HG03439 (cell line): Measurements from ENCODE around the gene FUT8.

ENCODE experiments used
- ATAC-seq: cut with Tn5 transposase; IDR thresholded peaks from one replicate; pipeline ENCODE4 v1.9.1; 2021; ENCODE audit warnings: mild to moderate bottlenecking, moderate library complexity; ENCODE audit not compliant: unreplicated experiment

FUT8 gene

DNA sequence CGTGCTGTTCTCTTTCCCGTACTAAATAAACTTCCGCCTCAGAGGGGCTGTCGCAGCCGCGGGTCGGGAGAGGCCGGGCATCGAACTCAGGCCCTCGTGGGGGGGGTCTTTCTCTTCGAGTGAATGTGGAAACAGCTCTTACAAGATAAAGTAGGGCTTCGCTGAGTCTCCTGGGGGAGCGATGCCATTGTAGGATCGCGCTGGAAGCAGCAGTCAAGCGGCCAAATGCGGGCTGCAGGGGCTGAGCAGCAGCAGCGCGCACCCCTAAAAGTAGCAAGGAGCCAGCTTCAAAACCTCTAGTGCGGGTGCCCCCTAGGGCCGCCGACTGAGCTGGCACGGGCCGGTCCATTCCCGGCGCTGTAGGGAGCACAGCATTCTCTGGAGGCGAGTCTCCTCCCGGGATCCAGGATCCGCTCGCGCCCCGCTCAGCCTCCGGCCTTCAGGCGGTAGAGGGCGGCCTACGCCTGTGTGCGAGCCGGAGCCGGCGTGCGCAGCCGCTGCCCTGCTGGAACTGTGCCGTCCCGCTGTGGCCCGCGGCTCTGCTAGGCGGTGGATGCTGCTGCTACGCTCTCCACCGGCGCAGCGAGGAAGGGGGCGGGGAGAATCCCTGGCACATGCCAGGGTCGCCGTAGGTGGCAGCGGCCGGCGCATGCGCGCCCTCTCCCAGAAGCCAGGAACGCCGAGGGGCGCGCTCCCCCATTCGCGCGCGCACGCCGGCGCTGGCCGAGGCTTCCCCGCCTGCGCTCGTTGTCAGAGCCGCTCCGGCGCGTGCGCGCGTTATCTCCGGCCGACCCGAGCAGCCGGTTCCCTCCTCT is at the start of gene FUT8:
FUT8 (plus strand) TSS at position 699 of the 815 bp plus-strand sequence. CDS start 148,834 bp downstream, outside the sequence.
- ATAC-seq: peak; percentile 73

DNA sequence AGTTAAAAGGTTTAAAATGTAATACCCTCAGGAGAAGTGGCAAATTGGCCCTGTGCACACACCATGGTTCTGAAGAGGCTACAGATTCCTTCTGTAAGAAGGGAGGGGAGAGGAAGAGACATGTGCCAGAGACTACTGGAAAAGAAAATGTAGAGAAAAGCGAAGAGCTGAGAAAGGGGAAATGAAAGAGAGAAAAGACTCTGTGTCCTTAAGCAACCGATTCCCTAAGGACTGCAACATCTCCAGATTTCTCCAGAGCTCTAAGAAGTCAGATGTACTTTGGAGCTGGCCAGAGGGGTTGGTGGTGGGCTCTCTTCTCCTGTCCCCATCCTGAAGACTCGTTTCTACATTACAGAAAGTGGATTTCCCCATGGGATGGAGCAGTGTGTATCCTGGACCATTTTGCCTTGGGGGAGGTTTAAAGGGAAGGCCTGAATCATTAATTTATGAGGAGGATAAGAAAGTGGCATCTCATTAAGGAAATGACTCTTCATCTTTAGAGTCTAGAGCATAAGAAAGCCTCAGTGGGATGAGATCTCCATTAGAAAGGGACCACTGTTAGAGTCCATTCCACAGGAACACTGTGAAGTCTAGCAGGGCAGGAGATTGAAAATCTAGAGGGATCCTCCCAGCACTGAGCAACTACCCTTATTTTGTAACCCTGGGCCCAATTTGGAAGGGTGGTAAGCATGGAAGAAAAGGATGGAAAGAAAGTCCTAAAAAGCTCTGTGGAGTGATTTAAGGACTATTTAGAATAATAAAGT is 45.5 kb upstream of the FUT8 start:
- no peak for ATAC-seq

DNA sequence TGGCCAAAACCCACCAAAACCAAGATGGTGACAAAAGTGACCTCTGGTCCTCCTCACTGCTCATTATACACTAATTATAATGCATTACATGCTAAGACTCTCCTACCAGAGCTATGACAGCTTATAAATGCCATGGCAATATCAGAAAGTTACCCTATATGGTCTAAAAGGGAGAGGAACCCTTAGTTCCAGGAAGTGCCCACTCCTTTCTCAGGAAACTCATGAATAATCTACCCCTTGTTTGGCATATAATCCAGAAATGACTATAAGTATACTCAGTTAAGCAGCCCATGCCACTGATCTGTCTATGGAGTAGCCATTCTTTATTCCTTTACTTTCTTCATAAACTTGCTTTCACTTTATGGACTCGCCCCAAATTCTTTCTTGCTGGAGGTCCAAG is 43.0 kb upstream of the FUT8 start:
- no peak for ATAC-seq

DNA sequence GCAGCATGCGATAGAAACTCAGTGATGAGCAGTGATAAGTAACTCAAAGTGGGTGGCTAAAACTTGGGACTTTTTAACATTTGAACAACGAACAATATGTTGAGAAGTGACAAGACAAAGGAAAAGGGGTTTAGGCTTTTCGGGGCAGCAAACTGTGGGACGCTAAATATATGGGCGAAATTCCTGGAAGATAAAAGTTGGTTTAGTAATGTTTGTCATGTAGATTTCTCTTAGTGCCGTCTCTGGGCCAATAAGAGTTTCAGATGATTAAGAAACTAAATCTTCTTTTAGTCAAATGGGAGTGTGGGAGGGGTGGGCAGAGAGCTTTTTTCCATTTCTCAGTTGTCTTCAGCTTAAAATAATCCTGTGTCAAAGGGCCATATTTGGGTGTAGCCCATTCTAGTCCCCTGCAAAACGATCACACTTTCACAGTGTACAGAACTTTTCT is 41.7 kb upstream of the FUT8 start:
- ATAC-seq: no peak

DNA sequence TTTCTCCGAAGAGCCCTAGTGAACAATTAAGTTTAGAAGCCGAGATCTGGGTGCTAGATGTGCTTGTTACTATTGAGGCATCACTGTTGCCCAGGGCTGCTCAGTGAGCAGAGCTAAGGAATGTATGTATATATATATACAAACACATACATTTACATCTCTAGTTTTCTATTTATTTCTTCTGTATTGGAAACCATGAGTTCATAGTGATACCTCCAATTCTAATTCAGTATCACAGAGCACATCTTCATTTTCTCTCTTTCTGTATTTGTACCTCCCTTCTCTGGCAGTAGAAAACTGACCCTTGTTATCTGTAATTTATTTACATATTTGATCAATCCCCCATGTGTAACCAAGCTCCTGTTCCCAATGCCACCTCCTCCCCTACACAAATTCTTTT is 40.7 kb upstream of the FUT8 start:
- ATAC-seq: no peak

DNA sequence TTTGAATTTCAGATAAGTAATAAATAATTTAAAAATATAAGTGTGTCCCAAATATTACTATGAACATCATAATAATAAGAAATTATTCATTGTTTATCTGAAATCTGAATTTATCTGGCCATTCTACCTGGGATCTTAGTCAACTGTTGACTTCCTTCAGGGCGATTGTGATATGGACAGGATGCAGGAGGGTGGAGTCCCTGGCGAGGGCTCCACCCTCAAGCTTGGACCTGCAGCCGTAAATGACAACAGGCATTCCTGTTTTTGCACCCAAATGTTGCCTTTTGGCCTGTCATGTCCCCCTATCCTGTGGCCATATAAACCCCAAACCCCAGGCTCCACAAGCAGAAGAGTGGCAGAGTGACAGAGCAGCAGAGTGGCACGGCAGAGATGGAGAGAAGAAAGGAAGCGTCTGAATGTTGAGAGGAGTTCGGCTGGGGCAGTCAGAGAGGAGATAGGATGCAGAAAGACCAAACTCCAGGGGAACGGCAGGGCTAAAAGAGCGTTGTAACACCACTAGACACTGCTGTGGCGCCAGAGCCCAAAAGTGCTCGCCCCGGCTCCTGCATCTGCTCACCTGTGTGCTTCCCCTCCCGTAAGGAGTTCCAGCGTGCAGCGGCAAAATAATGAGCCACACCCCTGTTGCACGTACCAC is 39.4 kb upstream of the FUT8 start:
- ATAC-seq: no peak

DNA sequence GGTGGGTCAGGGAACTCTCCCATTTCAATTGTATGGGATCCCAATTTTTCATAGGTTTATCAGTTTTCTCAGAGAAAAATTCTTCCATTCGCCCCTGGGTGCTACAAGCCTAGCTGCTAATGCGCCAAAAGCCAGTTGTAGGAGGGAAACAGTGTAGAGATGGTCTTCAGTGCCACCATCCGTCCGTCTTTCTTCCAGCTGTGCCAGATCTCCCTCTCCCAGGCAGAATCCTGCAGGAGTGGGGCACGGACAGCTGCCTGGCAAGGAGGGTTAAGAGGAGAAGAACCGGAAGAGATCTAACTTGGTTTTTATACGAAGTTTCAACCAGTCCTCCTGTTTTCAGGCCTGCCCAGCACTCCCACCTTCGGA is 38.9 kb upstream of the FUT8 start:
- ATAC-seq: no peak

DNA sequence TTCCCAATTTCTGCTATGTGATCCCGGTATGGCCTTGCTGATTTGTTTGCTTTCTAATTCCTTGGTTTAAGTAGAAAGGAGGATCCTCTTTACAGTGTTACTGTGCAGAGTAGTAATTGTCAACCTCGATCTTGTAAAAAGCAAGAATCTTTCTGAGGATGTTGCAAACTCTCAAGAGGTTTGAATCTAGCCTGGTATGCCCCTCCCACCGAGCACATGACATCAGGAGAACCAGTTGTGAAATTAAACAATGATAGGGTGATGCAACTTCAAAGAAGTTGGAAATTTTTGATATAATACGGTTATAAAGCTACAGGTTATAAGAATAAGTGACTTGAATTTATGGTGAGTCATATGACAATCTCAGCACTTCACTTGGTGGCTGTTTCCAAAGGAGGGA is 35.0 kb upstream of the FUT8 start:
- no peak for ATAC-seq

DNA sequence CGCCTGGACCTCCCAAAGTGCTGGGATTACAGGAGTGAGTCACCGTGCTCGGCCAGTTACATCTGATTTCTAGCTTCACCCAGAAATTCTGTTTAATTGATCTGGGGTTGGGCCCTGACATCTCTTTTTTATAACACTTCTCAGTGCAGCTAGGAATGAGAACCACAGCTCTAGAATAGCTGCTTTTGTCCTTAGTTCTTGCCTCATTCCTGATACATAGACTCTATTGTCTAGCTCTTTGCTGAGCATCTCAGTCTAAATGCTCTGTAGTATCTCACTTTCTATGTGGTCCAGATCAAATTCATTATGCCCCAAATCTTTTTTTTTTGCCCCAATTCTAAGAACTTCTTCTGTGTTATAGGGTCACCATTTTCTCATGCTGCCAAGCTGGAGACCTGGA is 29.9 kb upstream of the FUT8 start:
- ATAC-seq: no peak

DNA sequence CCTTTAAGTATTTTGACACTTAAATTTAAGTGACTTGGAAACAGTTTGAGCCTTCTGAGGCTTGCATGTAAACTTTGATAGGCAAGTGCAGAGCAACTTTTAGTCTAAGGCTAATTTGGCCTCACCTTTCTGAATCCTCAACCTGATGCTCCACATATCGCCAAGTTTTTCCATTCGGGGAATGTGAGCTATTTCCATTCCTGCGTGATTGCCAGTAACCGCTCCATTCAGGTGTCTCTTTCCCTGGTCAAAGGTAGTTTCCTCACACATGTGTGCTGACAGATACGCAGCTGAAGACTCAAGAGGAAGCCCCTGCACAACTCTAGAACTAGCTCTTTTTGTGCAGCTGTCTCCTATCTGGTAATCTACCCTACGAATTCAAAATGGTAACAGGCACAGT is 25.4 kb upstream of the FUT8 start:
- no peak for ATAC-seq

DNA sequence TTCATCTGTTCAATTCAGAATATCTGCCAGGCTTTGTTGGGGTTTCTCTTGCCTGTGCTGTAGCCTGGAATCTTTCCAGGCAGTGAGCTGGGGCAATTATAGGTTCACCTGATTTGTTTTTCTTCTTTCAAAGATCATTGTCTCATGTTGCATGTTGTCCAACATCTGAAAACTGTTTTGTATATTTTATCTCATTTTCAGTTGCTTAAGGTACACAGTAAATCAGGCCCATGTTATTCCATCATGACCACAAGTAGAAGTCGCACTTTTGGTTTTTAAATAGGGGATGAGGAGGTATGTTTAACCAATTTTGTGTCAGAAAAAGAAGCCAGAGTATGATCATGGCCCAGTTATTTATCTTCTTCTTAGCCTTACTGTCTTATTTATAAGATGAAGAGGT is 24.9 kb upstream of the FUT8 start:
- no peak for ATAC-seq

DNA sequence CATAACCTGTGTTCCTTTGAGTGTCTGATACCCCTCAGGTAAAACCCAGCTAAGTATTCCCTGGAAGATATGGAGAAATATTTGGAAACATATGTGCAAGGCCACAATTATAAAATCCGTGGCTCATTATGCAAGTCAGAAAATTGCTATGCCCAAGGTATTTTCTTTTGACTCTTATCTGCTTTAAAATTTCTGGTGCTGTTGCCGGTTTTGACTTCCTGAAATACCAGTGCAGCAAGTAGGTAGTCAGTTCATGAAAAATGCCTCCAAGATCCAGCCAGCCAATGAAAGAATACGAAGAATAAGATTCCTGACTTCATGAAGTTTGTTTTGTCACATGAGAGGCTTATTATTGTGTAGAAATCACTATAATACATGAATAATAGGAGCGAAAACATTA is 20.2 kb upstream of the FUT8 start:
- no peak for ATAC-seq

DNA sequence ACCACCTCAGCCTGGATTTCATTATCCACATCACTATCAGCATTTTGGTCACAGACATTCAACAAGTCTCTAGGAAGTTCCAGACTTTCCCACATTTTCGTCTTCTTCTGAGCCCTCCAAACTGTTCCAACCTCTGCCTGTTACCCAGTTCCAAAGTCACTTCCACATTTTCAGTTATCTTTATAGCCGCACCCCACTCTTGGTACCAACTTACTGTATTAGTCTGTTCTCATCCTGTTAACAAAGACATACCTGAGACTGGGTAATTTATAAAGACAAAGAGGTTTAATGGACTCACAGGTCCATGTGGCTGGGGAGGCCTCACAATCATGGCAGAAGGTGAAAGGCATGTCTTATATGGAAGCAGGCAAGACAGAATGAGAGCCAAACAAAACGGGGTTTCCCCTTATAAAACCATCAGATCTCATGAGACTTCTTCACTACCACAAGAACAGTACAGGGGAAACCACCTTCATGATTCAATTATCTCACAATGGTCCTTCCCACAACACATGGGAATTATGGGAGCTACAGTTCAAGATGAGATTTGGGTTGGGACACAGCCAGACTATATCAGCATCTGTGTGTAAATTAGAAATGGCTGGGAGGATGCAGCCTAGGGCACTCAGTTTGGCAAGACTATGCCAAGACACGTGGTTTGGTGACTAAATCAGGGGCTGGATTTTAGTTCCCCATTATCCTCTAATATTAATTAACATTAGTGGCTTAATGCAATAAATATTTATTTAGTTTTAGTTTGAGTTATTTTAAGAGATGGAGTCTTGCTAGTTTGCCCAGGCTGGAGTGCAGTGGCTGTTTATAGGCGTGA is 16.2 kb upstream of the FUT8 start:
- no peak for ATAC-seq

DNA sequence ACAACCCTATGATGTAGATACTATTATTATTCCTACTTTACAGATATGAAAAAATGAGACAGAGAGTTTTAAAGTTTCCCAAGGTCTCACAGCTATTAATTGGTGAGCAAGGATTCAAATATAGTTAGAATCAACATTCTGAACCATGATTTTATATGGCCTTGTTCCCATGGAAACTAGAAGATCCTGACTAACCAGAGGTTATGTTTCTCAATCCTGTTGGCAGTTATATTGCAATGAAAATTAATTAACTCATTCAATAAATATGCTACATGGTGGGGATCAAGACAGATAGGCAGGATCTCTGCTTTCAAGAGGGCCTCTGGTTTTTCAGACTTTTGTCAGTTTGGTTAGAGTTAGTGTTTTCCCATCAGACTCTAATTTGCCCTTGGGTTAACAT is 9.3 kb upstream of the FUT8 start:
- no peak for ATAC-seq

DNA sequence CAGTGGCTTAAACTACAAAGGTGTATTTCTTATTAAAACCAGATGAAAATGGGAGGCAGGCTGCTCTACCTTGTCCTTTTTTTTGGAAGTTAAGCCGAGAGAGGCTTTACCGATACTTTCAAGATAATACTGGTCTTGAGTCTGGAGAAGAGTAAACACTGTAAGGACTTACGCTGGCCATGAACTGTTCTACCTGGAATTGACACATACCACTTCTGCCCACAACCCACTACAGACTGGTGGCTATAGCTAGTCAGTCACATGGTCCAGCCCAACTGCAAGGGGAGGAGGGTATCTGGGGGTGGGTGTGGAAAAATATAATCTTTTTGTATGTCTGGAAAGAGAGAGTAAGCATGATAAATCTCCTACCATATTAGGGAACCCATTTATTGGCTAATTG is 4.4 kb upstream of the FUT8 start:
- ATAC-seq: no peak

DNA sequence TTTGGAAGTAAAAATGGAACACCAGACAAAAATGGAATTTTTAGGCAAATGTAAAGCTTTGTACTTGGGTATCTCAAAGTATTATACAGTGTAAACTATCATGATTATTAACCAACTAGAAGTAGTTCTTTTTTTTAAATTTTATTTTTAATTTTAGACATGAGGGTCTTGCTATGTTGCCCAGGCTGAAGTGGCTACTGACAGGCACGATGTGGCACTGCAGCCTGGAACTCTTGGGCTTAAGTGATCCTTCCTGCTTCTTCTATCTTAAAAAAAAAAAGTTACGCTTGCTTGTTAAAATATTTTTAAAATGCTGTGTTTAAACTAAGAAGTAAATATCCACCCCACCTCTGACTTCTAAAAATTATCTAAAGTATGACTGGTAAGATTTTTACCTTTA is 1.9 kb upstream of the FUT8 start:
- ATAC-seq: no peak

DNA sequence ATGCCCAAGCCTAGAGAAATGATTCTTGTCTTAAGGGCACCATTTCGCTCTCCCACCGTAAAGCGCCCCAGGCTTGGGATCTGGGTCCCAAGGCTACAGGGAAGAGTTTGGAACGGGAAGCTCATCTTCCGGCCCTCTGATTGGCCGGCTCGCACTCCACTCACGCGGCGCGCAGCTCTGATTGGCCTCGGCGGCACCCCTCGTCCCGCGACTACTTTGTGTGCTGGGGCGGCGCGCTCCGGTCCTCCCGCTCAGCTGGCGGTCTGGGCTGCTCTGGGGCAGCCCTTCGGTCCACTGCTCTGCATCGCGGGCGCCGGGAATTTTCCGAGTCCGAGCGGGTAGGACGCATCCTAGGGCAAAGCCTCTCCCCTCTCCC is 886 bp upstream of the FUT8 start:
- ATAC-seq: peak; percentile 50

DNA sequence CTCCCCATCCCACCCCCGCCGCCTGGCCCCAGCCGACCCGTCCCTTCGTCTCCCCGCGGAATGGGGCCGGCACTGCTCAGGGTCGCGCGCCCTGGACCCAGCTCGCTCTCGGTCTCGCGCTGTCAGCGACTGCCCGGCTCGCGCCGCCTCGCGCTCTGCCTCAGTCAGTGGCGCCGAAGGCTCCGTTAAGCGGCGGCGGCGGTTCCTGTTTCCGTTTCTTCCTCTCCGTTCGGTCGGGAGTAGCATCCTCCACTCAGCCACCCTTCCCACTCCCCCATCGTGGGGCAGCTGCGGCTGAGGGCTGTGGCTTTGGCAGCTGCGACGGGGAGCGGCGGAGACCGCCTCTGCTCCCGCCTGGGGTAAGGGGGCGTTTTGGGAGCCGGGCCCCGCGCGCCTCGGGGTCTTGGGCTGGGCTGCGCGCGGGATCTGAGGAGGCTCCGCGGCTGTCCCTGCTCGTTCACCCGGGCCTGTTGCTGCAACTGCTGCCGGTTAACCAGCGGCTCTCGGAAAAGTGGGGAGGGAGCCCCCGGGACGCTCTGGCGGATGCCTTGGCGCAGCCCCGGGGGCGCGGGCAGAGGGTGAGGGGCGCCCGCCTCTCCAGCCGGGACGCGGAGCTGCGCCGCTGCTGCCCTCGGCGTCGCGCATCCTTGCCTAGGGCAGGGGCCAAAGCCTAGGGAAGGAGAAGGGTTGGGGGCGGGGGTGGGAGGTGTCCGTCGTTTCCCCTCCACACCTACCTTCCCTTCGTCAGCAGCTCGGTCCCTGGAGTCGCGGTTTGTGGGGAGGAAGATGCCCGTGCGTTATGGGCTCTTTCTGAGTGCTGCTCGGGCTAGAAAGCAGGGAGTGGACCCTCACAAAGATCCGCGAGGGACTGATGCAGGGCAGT is 567 bp downstream of the FUT8 start:
- peak; percentile 48 for ATAC-seq

DNA sequence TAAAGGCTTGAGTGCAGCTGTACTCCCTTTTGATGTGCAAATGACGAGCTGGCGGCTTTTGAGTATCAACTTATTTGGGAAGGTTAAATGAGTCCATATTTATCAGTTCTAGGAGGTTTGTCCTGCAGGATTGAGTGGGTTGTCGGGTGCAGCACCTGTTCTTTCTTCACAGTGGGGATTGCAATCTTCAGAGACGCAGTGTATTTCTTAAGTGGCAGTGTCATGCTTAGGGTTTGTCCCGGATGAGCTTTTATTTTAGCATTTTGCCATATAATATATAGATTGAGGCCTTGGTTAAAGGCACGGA is 1.2 kb downstream of the FUT8 start:
- ATAC-seq: no peak

DNA sequence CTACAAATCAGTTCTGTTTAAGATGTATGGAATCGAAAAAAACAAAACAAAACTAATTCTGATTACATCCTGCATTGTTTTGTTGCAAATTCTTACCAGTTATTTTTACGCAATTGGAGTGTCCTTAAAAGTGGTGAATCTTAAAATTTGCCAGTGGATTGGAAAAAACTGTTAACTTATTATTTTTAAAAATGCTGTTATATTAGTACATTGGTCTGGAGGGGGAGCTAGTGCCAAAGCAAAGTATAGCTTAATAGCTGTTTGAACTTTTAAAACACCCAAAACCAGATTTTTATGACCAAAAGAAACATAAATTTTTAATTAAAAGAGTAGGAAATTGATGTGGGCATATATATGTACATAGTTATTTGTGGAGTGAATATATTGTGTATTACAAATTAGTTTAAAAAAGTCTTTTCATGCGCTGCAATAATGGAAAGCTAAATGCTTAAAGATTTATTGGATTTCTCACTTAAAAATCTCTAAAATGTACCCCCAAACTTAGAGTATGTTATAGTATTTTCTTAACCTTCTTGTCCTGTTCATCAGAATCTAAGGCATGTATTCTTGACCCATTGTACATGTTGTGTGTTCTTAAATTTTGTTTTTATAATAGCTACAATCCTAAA is 2.5 kb downstream of the FUT8 start:
- no peak for ATAC-seq
